ENCODE data around the gene MED25.

DNA sequence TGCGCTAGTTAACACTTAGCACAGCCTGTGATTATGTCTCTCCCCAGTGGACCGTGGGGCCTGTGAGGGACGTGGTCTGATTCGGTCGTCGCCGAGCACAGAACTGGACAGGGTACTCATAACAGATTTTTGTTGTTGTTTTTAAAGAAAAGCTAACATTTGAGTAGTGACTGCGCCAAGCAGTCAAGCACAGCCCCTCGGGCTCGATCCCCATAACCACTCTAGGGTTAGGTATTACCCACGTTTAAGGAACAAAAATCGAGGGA, 32.1 kb downstream of the MED25 start:
- TF ChIP-seq, protein P1, sequence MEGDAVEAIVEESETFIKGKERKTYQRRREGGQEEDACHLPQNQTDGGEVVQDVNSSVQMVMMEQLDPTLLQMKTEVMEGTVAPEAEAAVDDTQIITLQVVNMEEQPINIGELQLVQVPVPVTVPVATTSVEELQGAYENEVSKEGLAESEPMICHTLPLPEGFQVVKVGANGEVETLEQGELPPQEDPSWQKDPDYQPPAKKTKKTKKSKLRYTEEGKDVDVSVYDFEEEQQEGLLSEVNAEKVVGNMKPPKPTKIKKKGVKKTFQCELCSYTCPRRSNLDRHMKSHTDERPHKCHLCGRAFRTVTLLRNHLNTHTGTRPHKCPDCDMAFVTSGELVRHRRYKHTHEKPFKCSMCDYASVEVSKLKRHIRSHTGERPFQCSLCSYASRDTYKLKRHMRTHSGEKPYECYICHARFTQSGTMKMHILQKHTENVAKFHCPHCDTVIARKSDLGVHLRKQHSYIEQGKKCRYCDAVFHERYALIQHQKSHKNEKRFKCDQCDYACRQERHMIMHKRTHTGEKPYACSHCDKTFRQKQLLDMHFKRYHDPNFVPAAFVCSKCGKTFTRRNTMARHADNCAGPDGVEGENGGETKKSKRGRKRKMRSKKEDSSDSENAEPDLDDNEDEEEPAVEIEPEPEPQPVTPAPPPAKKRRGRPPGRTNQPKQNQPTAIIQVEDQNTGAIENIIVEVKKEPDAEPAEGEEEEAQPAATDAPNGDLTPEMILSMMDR (conservative IDR thresholded peaks at IDR 0.05; ENCODE audit: low read depth, low read length): no peak
- no peak for TF ChIP-seq EZH2 (IDR thresholded peaks at IDR 0.05; ENCODE audit: borderline replicate concordance, low read depth, low read length, poor library complexity, severe bottlenecking)
